Measurements from ENCODE around the gene MAPK11.

The MAPK11 gene

DNA sequence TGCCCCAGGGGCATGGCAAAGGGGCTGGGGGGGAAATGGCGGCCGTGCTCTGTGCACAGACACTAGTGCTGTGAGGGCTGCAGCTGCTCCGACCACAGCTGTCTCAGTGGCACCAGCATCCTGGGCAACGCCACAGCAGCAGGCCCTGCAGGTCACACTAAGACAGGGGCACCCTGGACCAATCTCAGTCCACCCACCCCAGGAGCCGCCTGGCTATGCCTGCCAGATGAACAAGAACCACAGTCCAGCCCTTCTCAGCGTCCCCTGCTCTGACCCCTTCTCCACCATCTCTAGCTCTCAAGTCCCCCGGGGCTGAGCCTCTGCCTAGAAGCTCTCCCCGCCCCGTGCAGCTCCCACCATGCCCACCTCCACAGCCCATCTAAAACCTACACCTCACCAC lies 41.8 kb downstream of the MAPK11 start:
- H3K27ac ChIP-seq = no peak overlapping the region
- TF ChIP-seq, protein P1, sequence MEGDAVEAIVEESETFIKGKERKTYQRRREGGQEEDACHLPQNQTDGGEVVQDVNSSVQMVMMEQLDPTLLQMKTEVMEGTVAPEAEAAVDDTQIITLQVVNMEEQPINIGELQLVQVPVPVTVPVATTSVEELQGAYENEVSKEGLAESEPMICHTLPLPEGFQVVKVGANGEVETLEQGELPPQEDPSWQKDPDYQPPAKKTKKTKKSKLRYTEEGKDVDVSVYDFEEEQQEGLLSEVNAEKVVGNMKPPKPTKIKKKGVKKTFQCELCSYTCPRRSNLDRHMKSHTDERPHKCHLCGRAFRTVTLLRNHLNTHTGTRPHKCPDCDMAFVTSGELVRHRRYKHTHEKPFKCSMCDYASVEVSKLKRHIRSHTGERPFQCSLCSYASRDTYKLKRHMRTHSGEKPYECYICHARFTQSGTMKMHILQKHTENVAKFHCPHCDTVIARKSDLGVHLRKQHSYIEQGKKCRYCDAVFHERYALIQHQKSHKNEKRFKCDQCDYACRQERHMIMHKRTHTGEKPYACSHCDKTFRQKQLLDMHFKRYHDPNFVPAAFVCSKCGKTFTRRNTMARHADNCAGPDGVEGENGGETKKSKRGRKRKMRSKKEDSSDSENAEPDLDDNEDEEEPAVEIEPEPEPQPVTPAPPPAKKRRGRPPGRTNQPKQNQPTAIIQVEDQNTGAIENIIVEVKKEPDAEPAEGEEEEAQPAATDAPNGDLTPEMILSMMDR (conservative IDR thresholded peaks at IDR 0.05) = no peak
- no peak for TF ChIP-seq ZFX (IDR thresholded peaks at IDR 0.05)

DNA sequence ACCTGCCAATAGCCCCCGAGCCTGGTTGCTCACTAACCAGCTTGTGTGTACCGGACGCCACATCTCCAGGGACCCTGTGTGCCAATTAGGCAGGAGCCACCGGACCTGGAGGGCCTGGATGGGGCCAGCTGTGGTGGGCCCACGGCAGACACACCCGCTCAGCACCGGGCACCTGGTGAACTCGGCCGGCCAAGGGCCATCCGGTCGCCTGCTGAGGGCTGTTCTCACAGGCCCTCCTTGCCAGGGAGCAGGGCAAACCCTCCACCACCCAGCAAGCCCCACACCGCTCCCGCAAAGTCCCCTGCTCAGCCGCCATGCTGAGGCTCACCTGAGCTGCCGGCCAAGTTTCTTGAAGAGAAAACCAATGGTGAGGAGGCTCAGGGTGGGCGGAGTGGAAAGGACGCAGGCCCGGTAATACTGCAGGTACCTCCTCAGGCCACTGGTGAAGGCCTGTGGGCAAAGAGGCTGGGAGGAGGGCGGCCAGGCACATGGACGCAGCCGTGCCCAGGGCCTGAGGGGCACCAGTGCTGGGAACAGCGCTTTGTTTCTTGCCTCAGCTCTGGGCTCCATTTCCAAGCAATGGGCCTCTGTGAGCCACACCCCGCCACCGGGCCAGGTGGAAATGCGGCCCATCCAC lies 42.5 kb downstream of the MAPK11 start:
- TF ChIP-seq, protein P1 (conservative IDR thresholded peaks at IDR 0.05) = no peak
- TF ChIP-seq ZFX (IDR thresholded peaks at IDR 0.05) = no peak
- H3K27ac ChIP-seq = no peak overlapping the region

GRCh38 chr22:50226875-50227165 lies 43.4 kb downstream of the MAPK11 start:
- TF ChIP-seq, protein P1 (conservative IDR thresholded peaks at IDR 0.05) = no peak
- TF ChIP-seq ZFX (IDR thresholded peaks at IDR 0.05) = no peak

GRCh38 chr22:50226063-50226874 lies 43.9 kb downstream of the MAPK11 start:
- TF ChIP-seq, protein P1 (conservative IDR thresholded peaks at IDR 0.05) = no peak
- no peak for TF ChIP-seq ZFX (IDR thresholded peaks at IDR 0.05)
- H3K27ac ChIP-seq = no peak overlapping the region

More at GRCh38 chr22:50226875-50227165, 43.4 kb downstream of the MAPK11 start:
- no peak overlapping the region for H3K27ac ChIP-seq

DNA sequence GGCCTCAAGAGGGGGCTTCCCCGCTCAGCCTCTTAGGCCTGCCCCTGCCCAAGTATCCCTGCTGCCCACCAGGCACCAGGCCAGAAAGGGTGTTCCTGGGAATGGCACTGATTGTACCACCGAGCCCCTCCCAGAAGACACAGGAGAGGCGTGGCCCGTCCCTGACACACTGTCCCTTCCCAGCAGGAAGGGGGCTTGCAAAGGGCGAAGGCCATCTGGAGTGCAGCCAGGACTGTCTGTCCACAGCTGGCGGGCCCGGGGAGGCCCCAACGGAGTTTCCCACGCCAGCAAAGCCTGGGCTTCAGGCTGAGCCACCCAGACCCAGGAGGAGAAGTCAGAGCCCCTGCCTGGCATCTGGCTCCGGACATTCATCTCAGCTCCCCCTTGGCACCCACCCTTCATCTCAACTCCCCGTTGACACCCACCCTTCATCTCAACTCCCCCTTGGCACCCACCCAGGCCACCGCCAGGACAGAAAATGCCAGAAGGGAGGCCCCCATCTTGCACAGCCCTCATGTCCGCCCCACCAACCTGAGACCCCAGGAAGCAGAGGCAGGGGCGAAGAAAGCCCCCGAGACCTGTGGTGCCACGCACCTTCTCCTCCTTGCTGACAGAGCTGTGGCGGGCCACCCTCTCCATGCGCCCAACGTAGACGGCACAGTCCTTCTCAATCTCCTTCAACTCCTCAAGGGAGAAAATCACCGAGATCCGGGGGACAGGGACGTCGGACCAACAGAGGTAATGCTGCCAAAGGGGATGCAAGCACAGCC lies 44.8 kb downstream of the MAPK11 start:
- H3K27ac ChIP-seq = no peak overlapping the region
- TF ChIP-seq, protein P1 (conservative IDR thresholded peaks at IDR 0.05) = no peak
- TF ChIP-seq ZFX (IDR thresholded peaks at IDR 0.05) = no peak

DNA sequence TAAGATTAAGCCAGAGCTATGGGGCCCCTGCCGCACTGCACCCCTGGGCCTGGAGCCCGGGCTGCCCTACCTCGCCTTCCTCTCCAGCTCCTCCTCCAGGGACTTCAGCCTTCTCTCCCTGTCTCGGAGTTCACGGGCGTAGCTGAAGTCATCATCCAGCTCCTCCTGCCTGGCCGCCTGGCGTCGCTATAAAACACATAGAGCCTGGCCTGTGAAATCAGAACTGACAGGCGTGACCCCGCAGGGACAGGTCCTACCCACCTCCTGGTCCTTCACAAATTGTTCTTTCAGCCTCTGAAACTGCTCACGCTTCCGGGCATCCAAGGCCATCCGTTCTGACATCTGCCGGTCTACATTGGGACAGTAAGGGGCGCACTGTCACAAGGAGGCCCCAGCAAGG lies 46.1 kb downstream of the MAPK11 start:
- no peak overlapping the region for H3K27ac ChIP-seq
- TF ChIP-seq ZFX (IDR thresholded peaks at IDR 0.05) = no peak
- TF ChIP-seq, protein P1 (conservative IDR thresholded peaks at IDR 0.05) = no peak

DNA sequence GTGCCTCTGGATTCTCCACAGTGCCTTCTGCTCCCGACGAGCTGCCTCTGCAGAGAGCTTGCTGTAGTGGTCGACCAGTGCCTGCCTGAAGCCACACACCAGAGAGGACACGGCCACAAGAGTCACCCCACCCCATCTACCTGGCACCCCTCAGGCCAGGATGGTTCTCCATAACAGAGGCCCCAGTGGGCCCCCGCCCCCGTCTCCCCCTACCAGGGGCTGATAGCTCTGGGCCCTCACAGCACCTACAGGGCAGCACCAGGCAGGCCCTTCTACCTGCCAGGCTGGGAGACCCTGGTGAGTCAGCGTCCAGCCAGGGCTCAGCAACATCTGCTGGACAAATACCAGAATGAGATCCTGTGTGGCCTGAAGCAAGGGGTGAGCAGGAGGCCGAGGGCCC lies 47.7 kb downstream of the MAPK11 start:
- no peak overlapping the region for H3K27ac ChIP-seq
- TF ChIP-seq ZFX (IDR thresholded peaks at IDR 0.05) = no peak
- TF ChIP-seq, protein P1 (conservative IDR thresholded peaks at IDR 0.05) = no peak
